H1 (cell line): ENCODE results near the gene TRIM9. TPM values are rescaled to one million over a fixed set of nuclear protein-coding genes. Genes with fewer than 3 reads are reported as not detected.

Experiments used
- CTCF ChIA-PET: fragments of 300-600 bp; sonication (Branson Sonifier 250); formaldehyde crosslinking; loops from one replicate; lab custom pipeline; 2021; ENCODE audit not compliant: partially characterized antibody; lab: Charles Lee
- POLR2A ChIA-PET: fragments of 300-600 bp; sonication (Branson Sonifier 250); formaldehyde crosslinking; loops from one replicate; lab custom pipeline; 2021; ENCODE audit warnings: inconsistent platforms; ENCODE audit not compliant: partially characterized antibody; lab: Charles Lee
- DNase-seq, 2 experiments: peaks; one replicate each; pipeline versions ENCODE4 v3.0.0 to v3.0.0-alpha.2; 2010 to 2022; ENCODE audit warnings: low spot score in 2 of 2, low read depth in 1 of 2, mixed read lengths in 1 of 2
- FAIRE-seq: peaks from 2 replicates; lab custom pipeline; 2011; peaks lifted over from hg19 to GRCh38; lab: Jason Lieb, UNC
- H2AFZ ChIP-seq: 2 replicates; pipeline ENCODE4 v1.8.1; 2012; ENCODE audit warnings: low read length, inconsistent platforms
- H2AK5ac ChIP-seq: 2 replicates; pipeline ENCODE4 v1.6.1; 2013; ENCODE audit warnings: low read depth, low read length
- H2BK120ac ChIP-seq: replicated peaks from 2 replicates; pipeline ENCODE3; 2013; ENCODE audit warnings: low read depth, low read length, inconsistent platforms
- H2BK12ac ChIP-seq: 2 replicates; pipeline ENCODE4 v1.6.1; 2013; ENCODE audit warnings: low read depth, low read length
- H2BK15ac ChIP-seq: 2 replicates; pipeline ENCODE4 v1.6.1; 2013; ENCODE audit warnings: low read length
- H2BK20ac ChIP-seq: 2 replicates; pipeline ENCODE4 v1.6.1; 2013; ENCODE audit warnings: low read length
- H2BK5ac ChIP-seq: 2 replicates; pipeline ENCODE4 v1.6.1; 2013; ENCODE audit warnings: low read depth, low read length
- H3K14ac ChIP-seq: 2 replicates; pipeline ENCODE4 v1.6.1; 2013; ENCODE audit warnings: inconsistent platforms; ENCODE audit not compliant: insufficient read length
- H3K18ac ChIP-seq: 2 replicates; pipeline ENCODE4 v1.6.1; 2013; ENCODE audit warnings: low read length; ENCODE audit errors: extremely low read depth
- H3K23ac ChIP-seq: 2 replicates; pipeline ENCODE4 v1.6.1; 2013; ENCODE audit warnings: inconsistent platforms; ENCODE audit not compliant: insufficient read length
- H3K23me2 ChIP-seq: 2 replicates; pipeline ENCODE4 v1.6.1; 2013; ENCODE audit warnings: low read depth, low read length
- H3K27ac ChIP-seq: 2 replicates; pipeline ENCODE4 v1.6.1; 2011; ENCODE audit warnings: low read depth, low read length, inconsistent platforms
- H3K27me3 ChIP-seq, 4 experiments: replicated peaks in 1 of 4; 1 replicate in 1 of 4; 2 replicates in 3 of 4; pipeline versions ENCODE4 v1.6.1 to v1.8.1; 2011 to 2013; ENCODE audit warnings: low read length in 3 of 4, mild to moderate bottlenecking in 3 of 4, inconsistent platforms in 2 of 4, mixed read lengths in 2 of 4, moderate library complexity in 1 of 4; ENCODE audit not compliant: control insufficient read depth in 3 of 4, insufficient read depth in 3 of 4; ENCODE audit errors: extremely low read depth in 1 of 4
- H3K36me3 ChIP-seq, 4 experiments: 2 replicates each; pipeline versions ENCODE4 v1.6.1 to v1.8.1; 2011 to 2013; ENCODE audit warnings: mild to moderate bottlenecking in 4 of 4, low read length in 3 of 4, moderate library complexity in 2 of 4, control low read depth in 1 of 4, inconsistent platforms in 1 of 4; ENCODE audit not compliant: insufficient read depth in 4 of 4, control insufficient read depth in 2 of 4
- H3K4ac ChIP-seq: replicated peaks from 2 replicates; pipeline ENCODE3; 2013; ENCODE audit warnings: low read length, low read depth, mixed read lengths, inconsistent platforms; ENCODE audit not compliant: insufficient read length
- H3K4me1 ChIP-seq, 4 experiments: replicated peaks in 1 of 4; 1 replicate in 1 of 4; 2 replicates in 3 of 4; pipeline versions ENCODE4 v1.6.1 to v1.8.1; 2011 to 2013; ENCODE audit warnings: low read length in 3 of 4, inconsistent platforms in 2 of 4, mixed read lengths in 1 of 4; ENCODE audit not compliant: insufficient read depth in 4 of 4, control insufficient read depth in 3 of 4
- H3K4me2 ChIP-seq, 2 experiments: 2 replicates each; pipeline versions ENCODE4 v1.6.1 to v1.8.1; 2011 to 2013; ENCODE audit warnings: low read depth in 2 of 2, low read length in 2 of 2, control low read depth in 1 of 2, inconsistent platforms in 1 of 2, mild to moderate bottlenecking in 1 of 2; ENCODE audit not compliant: insufficient read depth in 1 of 2
- H3K4me3 ChIP-seq, 4 experiments: fragments of 200-600, 300-600 bp in 1 of 4; sonication (generic), shearing (Covaris generic), sonication (Bioruptor Twin) in 1 of 4; 2 replicates each; pipeline versions ENCODE4 v1.5.1 to v1.8.1; 2011 to 2016; ENCODE audit warnings: low read length in 4 of 4, low read depth in 3 of 4, control low read depth in 2 of 4, inconsistent platforms in 2 of 4, mild to moderate bottlenecking in 2 of 4, mixed read lengths in 1 of 4, moderate library complexity in 1 of 4; ENCODE audit not compliant: insufficient read depth in 2 of 4; ENCODE audit errors: extremely low read depth in 1 of 4
- H3K56ac ChIP-seq: replicated peaks from 2 replicates; pipeline ENCODE3; 2013; ENCODE audit warnings: low read depth, mild to moderate bottlenecking, mixed read lengths, low read length, inconsistent platforms; ENCODE audit not compliant: insufficient read length
- H3K79me1 ChIP-seq: 2 replicates; pipeline ENCODE4 v1.6.1; 2013; ENCODE audit warnings: low read depth, low read length, control low read depth
- H3K79me2 ChIP-seq, 2 experiments: 2 replicates each; pipeline versions ENCODE4 v1.6.1 to v1.8.1; 2012 to 2013; ENCODE audit warnings: low read length in 2 of 2, mild to moderate bottlenecking in 2 of 2, inconsistent platforms in 1 of 2; ENCODE audit not compliant: insufficient read depth in 2 of 2, control insufficient read depth in 1 of 2
- H3K9ac ChIP-seq, 4 experiments: replicated peaks in 1 of 4; 1 replicate in 1 of 4; 2 replicates in 3 of 4; pipeline versions ENCODE4 v1.6.1 to v1.8.1; 2011 to 2013; ENCODE audit warnings: low read depth in 3 of 4, low read length in 3 of 4, control low read depth in 2 of 4, mild to moderate bottlenecking in 2 of 4, moderate library complexity in 2 of 4, inconsistent platforms in 1 of 4; ENCODE audit errors: extremely low read depth in 1 of 4
- H3K9me3 ChIP-seq, 2 experiments: 2 replicates each; pipeline versions ENCODE4 v1.6.1 to v1.8.1; 2012 to 2013; ENCODE audit warnings: mild to moderate bottlenecking in 2 of 2, moderate library complexity in 2 of 2, control low read depth in 1 of 2, inconsistent platforms in 1 of 2, low read depth in 1 of 2, low read length in 1 of 2, mixed read lengths in 1 of 2; ENCODE audit not compliant: insufficient read depth in 2 of 2
- H4K20me1 ChIP-seq, 2 experiments: replicated peaks in 1 of 2; 2 replicates each; pipeline versions ENCODE3 to v1.8.1; 2011 to 2013; ENCODE audit warnings: inconsistent platforms in 2 of 2, low read length in 2 of 2, mild to moderate bottlenecking in 1 of 2; ENCODE audit not compliant: insufficient read depth in 2 of 2, control insufficient read depth in 1 of 2
- H4K5ac ChIP-seq: 2 replicates; pipeline ENCODE4 v1.6.1; 2013; ENCODE audit warnings: low read length, low read depth, mixed read lengths, inconsistent platforms; ENCODE audit not compliant: insufficient read length
- H4K8ac ChIP-seq: 2 replicates; pipeline ENCODE4 v1.8.0; 2013; ENCODE audit warnings: mild to moderate bottlenecking, moderate library complexity, low read length, inconsistent platforms; ENCODE audit not compliant: insufficient read depth; ENCODE audit errors: extremely low read depth
- H4K91ac ChIP-seq: replicated peaks from 2 replicates; pipeline ENCODE3; 2013; ENCODE audit warnings: low read length, mixed read lengths, inconsistent platforms; ENCODE audit not compliant: insufficient read length
- EP300 ChIP-seq, 2 experiments: IDR thresholded peaks; 1 replicate in 1 of 2; 2 replicates in 1 of 2; pipeline ENCODE4 v1.6.1; 2011 to 2012; ENCODE audit warnings: low read depth in 2 of 2, low read length in 2 of 2, mild to moderate bottlenecking in 2 of 2, borderline replicate concordance in 1 of 2, inconsistent platforms in 1 of 2, moderate library complexity in 1 of 2
- EZH2 ChIP-seq: fragments of 200-600 bp; sonication (generic); IDR thresholded peaks from 2 replicates; pipeline ENCODE4 v1.7.1; 2012; ENCODE audit warnings: low read depth, mild to moderate bottlenecking, moderate library complexity, low read length, inconsistent platforms; ENCODE audit not compliant: severe bottlenecking
- HDAC2 ChIP-seq, 2 experiments: fragments of 300-600 bp in 1 of 2; sonication (generic) in 1 of 2; IDR thresholded peaks; 2 replicates each; pipeline ENCODE4 v1.6.1; 2011 to 2012; ENCODE audit warnings: low read depth in 2 of 2, low read length in 2 of 2, mild to moderate bottlenecking in 2 of 2, moderate library complexity in 2 of 2, borderline replicate concordance in 1 of 2, inconsistent platforms in 1 of 2
- MAFK ChIP-seq: IDR thresholded peaks from 2 replicates; pipeline ENCODE4 v1.6.1; 2012; ENCODE audit warnings: low read depth, mild to moderate bottlenecking, improper control_type of control experiment, low read length
- RAD21 ChIP-seq, 2 experiments: IDR thresholded peaks in 1 of 2; conservative IDR thresholded peaks in 1 of 2; 2 replicates each; pipeline ENCODE4 v1.6.1; 2011; ENCODE audit warnings: low read depth in 2 of 2, low read length in 2 of 2, improper control_type of control experiment in 1 of 2, inconsistent platforms in 1 of 2, mild to moderate bottlenecking in 1 of 2, moderate library complexity in 1 of 2
- RXRA ChIP-seq: IDR thresholded peaks from 2 replicates; pipeline ENCODE4 v1.6.1; 2011; ENCODE audit warnings: low read depth, mild to moderate bottlenecking, low read length, moderate library complexity; ENCODE audit not compliant: insufficient read depth
- TAF7 ChIP-seq: optimal IDR thresholded peaks from 2 replicates; pipeline ENCODE3; 2011; ENCODE audit warnings: low read depth, mild to moderate bottlenecking, inconsistent platforms, low read length, moderate library complexity, borderline replicate concordance
- TBP ChIP-seq: IDR thresholded peaks from 2 replicates; pipeline ENCODE4 v1.6.1; 2011; ENCODE audit warnings: low read depth, low read length, improper control_type of control experiment
- TEAD4 ChIP-seq: IDR thresholded peaks from 2 replicates; pipeline ENCODE4 v1.6.1; 2012; ENCODE audit warnings: low read depth, low read length, inconsistent platforms, mixed read lengths
- WGBS, 2 experiments: shearing (Covaris generic) in 1 of 2; methylation state at CpG; one replicate each; pipeline versions ENCODE4 v1.1.6 to v1.1.7; 2013 to 2015; ENCODE audit warnings: low lambda C conversion rate in 2 of 2, mixed read lengths in 2 of 2, inconsistent platforms in 1 of 2, low coverage in 1 of 2, missing lambda C conversion rate in 1 of 2; ENCODE audit not compliant: insufficient replicate concordance in 2 of 2, insufficient coverage in 1 of 2, insufficient read length in 1 of 2; ENCODE audit errors: extremely low coverage in 1 of 2, missing lambda C conversion rate in 1 of 2; 5-methylcytosine and 5-hydroxymethylcytosine counted together
- polyA plus RNA-seq, 7 experiments: library from polyadenylated mRNA; depleted of rRNA in 3 of 7; stranded (reverse) in 5 of 7; unstranded in 2 of 7; fragments of >200 nt in 5 of 7; fragments of 200-250 nt in 2 of 7; gene quantifications; 1 replicate in 5 of 7; 2 replicates in 1 of 7; 4 replicates in 1 of 7; pipeline versions ENCODE4 v1.2.1 to v1.2.3, GENCODE V29; 2011 to 2013; ENCODE audit warnings: missing spikeins in 2 of 7, mixed read lengths in 2 of 7
- total RNA-seq: library from RNA; stranded (reverse); fragmentation: NEBNext Ultra II Directional; extraction: Animal tissue kit (Norgen Biotek cat#: 25700); gene quantifications from 2 replicates; pipeline ENCODE4 v1.2.1, GENCODE V29; 2021
- TF ChIP-seq, protein P1 (sequence below): IDR thresholded peaks from 2 replicates; pipeline ENCODE4 v1.6.1; 2011; ENCODE audit warnings: low read depth, mild to moderate bottlenecking, low read length; ENCODE audit not compliant: insufficient read depth

The TRIM9 gene
- total and polyA plus RNA-seq, 2 of the 8 experiments (the other 6 are each of a cell fraction or from before 2014, with no cell fraction given): 2.7 to 5.4 TPM

DNA sequence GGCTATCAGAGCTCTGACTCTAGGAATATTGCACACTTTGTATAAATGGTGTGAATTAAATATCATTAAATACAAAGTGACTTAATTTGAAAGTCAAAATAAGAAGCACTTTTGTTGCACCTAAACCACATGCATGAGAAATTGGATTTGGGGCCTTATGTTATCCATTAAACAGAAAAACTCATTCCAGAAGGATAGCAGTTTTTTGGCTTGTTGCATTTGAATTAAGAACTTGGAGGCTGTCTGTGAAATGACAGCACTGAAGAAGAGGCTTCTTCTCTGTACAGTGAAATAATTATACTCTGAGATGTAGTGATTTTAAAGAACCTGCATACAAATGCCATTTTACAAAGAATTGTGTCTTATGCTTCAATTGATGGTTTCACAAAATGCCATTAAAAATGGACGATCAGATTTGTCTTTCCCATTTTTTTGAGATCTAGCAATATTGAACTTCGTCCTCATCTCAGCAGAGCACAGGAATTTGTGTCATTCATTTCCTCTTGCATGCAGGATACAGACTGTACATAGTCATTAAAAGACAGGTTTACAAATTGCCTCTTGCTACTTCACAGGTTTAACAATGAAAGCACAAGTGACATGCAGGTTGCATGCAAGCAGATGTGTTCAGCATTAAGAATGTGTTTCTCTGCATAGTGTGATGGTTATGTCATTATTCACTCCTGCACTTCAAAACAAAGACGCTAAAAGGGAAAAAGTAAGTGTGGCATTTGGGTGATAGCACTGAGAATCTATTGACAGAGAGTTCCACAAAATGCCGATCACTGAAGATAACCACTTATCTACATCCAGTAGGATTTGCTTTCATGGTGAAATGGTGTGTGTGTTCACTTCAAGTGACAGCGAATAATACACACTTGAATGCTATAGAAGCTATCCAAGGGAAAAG is 114.7 kb downstream of the TRIM9 start:
- no peaks in the 10 kb centered on the region for H3K9me3 ChIP-seq
- H3K4me2 ChIP-seq: no peak overlapping the region
- no peaks in the 10 kb centered on the region for H3K79me2 ChIP-seq
- no peak overlapping the region for H3K56ac ChIP-seq
- no peak overlapping the region for H2AFZ ChIP-seq
- no peaks in the 10 kb centered on the region for H3K79me1 ChIP-seq
- POLR2A ChIA-PET: no interaction called here
- H2BK120ac ChIP-seq: no peak overlapping the region
- H3K4me3 ChIP-seq: no peak overlapping the region
- CTCF ChIA-PET: interaction anchor here (1.5 kb wide), 1 partner anchor 25 kb away, joined by 4 read pairs; no protein-coding TSS in a partner anchor
- no peak overlapping the region for H4K5ac ChIP-seq
- no peak overlapping the region for H3K14ac ChIP-seq
- TF ChIP-seq HDAC2 (IDR thresholded peaks at IDR 0.05; ENCODE audit: borderline replicate concordance in 1 of 2, low read depth in 2 of 2, low read length in 2 of 2) (no peak), TEAD4 (no peak), TAF7 (no peak), EZH2 (no peak), EP300 (IDR thresholded peaks at IDR 0.05; ENCODE audit: borderline replicate concordance in 1 of 2, low read depth in 2 of 2, low read length in 2 of 2) (no peak), RXRA (no peak), TBP (no peak), MAFK (no peak), RAD21 (IDR thresholded peaks at IDR 0.05 in 1 of 2, conservative IDR thresholded peaks at IDR 0.05 in 1 of 2; ENCODE audit: low read depth in 2 of 2, low read length in 2 of 2) (no peak)
- TF ChIP-seq, protein P1, sequence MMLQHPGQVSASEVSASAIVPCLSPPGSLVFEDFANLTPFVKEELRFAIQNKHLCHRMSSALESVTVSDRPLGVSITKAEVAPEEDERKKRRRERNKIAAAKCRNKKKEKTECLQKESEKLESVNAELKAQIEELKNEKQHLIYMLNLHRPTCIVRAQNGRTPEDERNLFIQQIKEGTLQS: no peak
- H4K8ac ChIP-seq: no peak overlapping the region
- H2BK20ac ChIP-seq: no peak overlapping the region
- no peaks in the 10 kb centered on the region for H3K27me3 ChIP-seq
- no peak overlapping the region for H2BK5ac ChIP-seq
- no peak overlapping the region for H2BK12ac ChIP-seq
- no peak overlapping the region for H3K9ac ChIP-seq
- no peaks in the 10 kb centered on the region for H3K36me3 ChIP-seq
- no peak overlapping the region for H2AK5ac ChIP-seq
- H2BK15ac ChIP-seq: no peak overlapping the region
- DNase-seq: no peak
- no peaks in the 10 kb centered on the region for H4K20me1 ChIP-seq
- no peak overlapping the region for H3K18ac ChIP-seq
- H3K23me2 ChIP-seq: no peaks in the 10 kb centered on the region
- H3K4ac ChIP-seq: no peak overlapping the region
- H3K23ac ChIP-seq: no peak overlapping the region
- FAIRE-seq: no peak
- no peak overlapping the region for H4K91ac ChIP-seq
- no peak overlapping the region for H3K27ac ChIP-seq
- H3K4me1 ChIP-seq: peaks cover 0 to 4% (median 3%) of the 10 kb centered on the region in 4 experiments; a peak in 3 of 7 replicates
- WGBS, 2 experiments: 72% methylated on average over 5 of the region's 5 CpGs; no CpG with 5 or more reads in 1 of the 2 experiments
